ENCODE measurements around the gene ZNF580. TPM values are rescaled to one million over a fixed set of nuclear protein-coding genes. Genes with fewer than 3 reads are reported as not detected.
A peak's percentile ranks its signal among the peaks of the same experiment; 100 is the strongest.

The ZNF580 gene
- polyA plus RNA-seq, 3 donors = 35.1 to 61.9 (median 53.0) TPM

DNA sequence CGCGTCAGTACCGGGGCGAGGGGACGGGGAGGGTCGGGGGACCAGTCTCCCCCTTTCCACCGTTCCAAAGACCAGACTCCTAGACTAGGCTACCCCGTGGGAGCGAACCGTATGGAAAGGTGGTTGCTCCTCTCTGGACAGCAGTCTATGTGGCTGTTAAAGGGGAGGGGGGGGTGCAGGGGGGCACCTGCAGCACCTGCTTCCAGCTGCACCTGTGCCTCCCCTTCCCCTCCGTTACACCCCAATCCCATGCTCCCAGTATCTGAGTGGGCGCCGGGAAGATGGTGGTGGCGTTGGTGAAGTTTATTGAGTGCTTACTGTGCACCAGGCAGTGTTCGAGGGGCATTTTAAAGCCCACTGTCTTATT is 40.2 kb upstream of the ZNF580 start:
- no peak for DNase-seq (ENCODE audit: extremely low read depth in 1 of 11, low read depth in 9 of 11, low spot score in 4 of 11)

- DNase-seq (ENCODE audit: extremely low read depth in 1 of 11, low read depth in 9 of 11, low spot score in 4 of 11) = no peak
These were observed 39.7 kb upstream of the ZNF580 start for GRCh38 chr19:55601084-55601483.

DNA sequence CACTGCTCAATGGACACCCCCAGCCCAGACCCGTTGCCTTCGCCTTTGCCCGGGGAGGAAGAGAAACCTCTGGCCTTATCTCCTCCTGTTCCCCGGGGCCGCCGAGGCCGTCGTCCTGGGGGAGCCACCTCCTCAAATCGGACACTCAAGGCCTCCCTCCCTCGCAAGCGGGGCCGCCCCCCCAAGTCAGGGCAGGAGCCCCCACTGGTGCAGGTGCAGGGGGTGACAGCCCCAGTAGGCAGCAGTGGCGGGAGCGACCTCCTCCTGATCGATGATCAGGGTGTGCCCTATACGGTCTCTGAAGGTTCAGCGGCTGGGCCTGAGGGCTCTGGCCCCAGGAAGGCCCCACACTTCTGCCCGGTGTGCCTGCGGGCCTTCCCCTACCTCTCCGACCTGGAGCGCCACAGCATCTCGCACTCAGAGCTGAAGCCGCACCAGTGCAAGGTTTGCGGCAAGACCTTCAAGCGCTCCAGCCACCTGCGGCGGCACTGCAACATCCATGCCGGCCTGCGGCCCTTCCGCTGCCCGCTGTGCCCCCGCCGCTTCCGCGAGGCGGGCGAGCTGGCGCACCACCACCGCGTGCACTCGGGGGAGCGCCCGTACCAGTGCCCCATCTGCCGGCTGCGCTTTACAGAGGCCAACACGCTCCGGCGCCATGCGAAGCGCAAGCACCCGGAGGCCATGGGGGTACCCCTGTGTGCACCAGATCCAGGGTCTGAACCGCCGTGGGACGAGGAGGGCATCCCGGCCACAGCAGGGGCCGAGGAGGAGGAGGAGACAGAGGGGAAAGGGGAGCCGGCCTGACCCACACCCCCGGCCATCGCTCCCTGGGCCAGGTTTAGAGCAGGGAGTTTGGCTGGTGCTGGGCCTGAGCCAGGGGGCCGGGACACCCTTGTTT is 38.4 kb upstream of the ZNF580 start:
- no peak for DNase-seq (ENCODE audit: extremely low read depth in 1 of 11, low read depth in 9 of 11, low spot score in 4 of 11)

DNA sequence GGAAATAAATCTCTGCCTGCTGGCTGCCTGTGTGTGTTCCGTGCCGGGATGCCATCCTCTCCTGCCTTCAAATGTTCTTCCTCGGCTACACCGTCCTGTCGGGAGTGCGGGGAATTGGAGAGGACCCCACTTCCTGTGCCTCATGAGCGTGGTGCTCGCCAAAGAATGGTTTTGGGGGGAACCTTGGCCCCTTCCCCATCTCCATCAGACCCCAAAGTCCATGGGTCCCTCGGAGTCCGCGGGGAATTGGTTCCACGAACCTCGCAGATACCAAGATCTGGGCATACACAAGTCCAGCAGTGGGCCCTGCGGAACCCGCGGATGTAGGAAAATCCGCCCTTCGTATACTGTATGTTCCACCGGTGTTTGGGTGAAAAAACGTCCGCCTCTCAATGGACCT is 37.7 kb upstream of the ZNF580 start:
- no peak for DNase-seq (ENCODE audit: extremely low read depth in 1 of 11, low read depth in 9 of 11, low spot score in 4 of 11)

DNA sequence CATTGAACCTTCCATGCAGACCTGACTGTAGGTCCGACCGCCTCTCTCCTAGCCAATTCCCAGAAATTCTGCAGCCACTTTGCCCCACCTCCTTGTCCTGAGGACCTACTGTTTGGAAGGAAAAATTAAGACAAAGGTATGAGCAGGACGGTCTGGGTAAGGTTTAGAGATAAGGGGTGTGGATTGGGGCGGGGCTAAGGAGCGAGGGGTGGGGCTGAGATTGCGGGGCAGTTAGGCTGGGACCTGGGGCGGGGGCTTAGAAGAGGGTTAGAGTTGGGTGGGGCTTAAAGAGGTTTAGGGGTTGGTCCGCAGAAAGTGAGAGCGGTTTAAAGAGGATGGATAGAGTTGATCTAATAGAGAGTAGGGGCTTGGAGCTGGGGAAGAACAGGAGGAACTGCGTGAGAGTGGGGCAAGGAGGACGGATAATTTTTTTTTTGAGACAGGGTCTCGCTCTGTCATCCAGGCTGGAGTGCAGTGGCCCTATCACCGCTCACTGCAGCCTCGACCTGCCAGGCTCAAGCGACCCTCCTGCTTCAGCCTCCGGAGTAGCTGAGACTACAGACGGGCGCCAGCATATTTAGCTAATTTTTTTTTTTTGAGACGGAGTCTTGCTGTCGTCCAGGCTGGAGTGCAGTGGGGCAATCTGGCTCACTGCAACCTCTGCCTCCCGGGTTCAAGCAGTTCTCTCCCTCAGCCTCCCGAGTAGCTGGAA is 37.1 kb upstream of the ZNF580 start:
- no peak for DNase-seq (ENCODE audit: extremely low read depth in 1 of 11, low read depth in 9 of 11, low spot score in 4 of 11)

DNA sequence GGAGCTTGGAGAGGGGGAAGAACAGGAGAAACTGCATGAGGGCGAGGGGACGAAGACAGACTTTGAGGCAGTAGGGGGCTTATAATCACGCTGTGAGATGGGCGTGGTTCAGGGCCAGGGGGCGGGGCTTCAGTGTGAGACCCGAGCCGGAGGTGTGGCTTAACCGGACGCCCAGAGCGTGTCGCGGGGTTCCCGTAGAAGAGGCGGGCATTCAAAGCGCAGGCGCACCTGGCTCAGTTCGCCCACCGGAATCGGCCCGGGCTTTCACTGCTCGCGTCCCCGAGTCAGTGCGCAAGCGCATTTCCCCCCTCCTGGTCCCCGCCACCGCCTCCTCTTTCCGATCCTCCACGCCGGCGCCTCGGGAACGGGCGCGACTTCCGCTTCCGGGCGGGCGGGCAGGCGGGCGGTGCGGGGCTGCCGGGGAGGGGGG is 35.6 kb upstream of the ZNF580 start:
- peak; percentile 89 to 97 (median 95) for DNase-seq (ENCODE audit: extremely low read depth in 1 of 11, low read depth in 9 of 11, low spot score in 4 of 11)

GRCh38 chr19:55605637-55606470 is 34.9 kb upstream of the ZNF580 start, which contains the start of gene ZNF865:
Gene ZNF865, plus strand, starts transcription at chr19:55605647. Its CDS starts 7,972 bp downstream, at chr19:55613619.
- DNase-seq (ENCODE audit: extremely low read depth in 1 of 11, low read depth in 9 of 11, low spot score in 4 of 11) = peak in 9 of 11 donors; percentile 64 to 84 (median 77)

- DNase-seq (ENCODE audit: extremely low read depth in 1 of 11, low read depth in 9 of 11, low spot score in 4 of 11) = no peak
These were observed 34.4 kb upstream of the ZNF580 start for GRCh38 chr19:55606471-55606787.

- DNase-seq (ENCODE audit: extremely low read depth in 1 of 11, low read depth in 9 of 11, low spot score in 4 of 11) = no peak
These were observed 34.0 kb upstream of the ZNF580 start for GRCh38 chr19:55606817-55607216.

DNA sequence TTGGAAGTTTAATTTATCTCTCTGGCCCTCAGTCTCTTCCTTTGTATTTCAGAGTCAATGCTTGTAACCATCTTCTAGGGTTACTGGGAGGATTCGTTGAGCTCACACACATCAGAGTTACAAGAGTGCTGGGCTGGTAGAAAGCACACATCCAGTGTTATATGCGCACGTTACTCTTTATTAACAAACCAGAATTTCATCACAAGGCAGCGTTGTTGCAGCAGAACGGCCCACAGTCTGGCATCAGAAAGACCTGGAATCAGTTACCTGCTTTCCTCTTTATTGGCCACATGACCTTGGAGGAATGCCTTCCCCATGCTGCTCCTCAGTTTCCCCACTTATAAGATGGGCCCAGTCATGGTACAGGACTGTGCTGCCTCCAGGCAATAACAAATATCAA is 31.5 kb upstream of the ZNF580 start:
- DNase-seq (ENCODE audit: extremely low read depth in 1 of 11, low read depth in 9 of 11, low spot score in 4 of 11) = no peak

GRCh38 chr19:55611300-55611982 is 29.4 kb upstream of the ZNF580 start:
- no peak for DNase-seq (ENCODE audit: extremely low read depth in 1 of 11, low read depth in 9 of 11, low spot score in 4 of 11)

- DNase-seq (ENCODE audit: extremely low read depth in 1 of 11, low read depth in 9 of 11, low spot score in 4 of 11) = no peak
These were observed 28.7 kb upstream of the ZNF580 start for GRCh38 chr19:55611983-55612645.

GRCh38 chr19:55613396-55613795 is 27.4 kb upstream of the ZNF580 start:
- DNase-seq (ENCODE audit: extremely low read depth in 1 of 11, low read depth in 9 of 11, low spot score in 4 of 11) = no peak

DNA sequence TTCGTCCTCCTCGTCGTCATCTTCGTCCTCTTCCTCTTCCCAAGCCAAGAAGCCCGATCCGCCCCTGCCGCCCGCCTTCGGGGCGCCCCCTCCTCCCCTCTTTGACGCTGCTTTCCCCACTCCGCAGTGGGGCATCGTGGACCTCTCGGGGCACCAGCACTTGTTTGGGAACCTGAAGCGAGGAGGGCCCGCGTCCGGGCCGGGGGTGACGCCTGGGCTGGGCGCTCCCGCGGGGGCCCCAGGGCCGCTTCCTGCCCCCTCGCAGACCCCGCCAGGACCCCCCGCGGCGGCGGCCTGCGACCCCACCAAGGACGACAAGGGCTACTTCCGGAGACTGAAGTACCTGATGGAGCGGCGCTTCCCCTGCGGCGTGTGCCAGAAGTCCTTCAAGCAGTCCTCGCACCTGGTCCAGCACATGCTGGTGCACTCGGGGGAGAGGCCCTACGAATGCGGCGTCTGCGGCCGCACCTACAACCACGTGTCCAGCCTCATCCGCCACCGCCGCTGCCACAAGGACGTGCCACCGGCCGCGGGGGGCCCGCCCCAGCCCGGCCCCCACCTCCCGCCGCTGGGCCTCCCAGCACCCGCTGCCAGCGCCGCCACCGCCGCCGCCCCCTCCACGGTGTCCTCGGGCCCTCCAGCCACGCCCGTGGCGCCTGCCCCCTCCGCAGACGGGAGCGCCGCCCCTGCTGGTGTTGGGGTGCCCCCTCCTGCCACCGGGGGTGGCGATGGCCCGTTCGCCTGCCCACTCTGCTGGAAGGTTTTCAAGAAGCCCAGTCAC is 26.7 kb upstream of the ZNF580 start:
- no peak for DNase-seq (ENCODE audit: extremely low read depth in 1 of 11, low read depth in 9 of 11, low spot score in 4 of 11)

GRCh38 chr19:55614711-55615542 is 25.9 kb upstream of the ZNF580 start:
- no peak for DNase-seq (ENCODE audit: extremely low read depth in 1 of 11, low read depth in 9 of 11, low spot score in 4 of 11)

GRCh38 chr19:55615543-55616394 is 25.0 kb upstream of the ZNF580 start:
- DNase-seq (ENCODE audit: extremely low read depth in 1 of 11, low read depth in 9 of 11, low spot score in 4 of 11) = no peak

All from renal cortex interstitium (tissue), 11 donors.